Measurements from ENCODE around the gene TMEM97. TPM values are rescaled to one million over a fixed set of nuclear protein-coding genes. Genes with fewer than 3 reads are reported as not detected.

Gene TMEM97
- total RNA-seq: 10.6 and 14.3 TPM in 2 replicates

GRCh38 chr17:28318759-28319597, at the start of gene TMEM97:
TMEM97 (plus strand) TSS chr17:28319200; CDS start chr17:28319240, 40 bp downstream.

GRCh38 chr17:28335201-28335958, 16.4 kb downstream of the TMEM97 start, which contains the start of the genes IFT20 and TNFAIP1:
IFT20 (minus strand) TSS chr17:28335472; CDS start chr17:28331985, 3,487 bp downstream.
TNFAIP1 (plus strand) TSS chr17:28335761; CDS start chr17:28339522, 3,761 bp downstream.

GRCh38 chr17:28357061-28357900, 38.3 kb downstream of the TMEM97 start, which contains the start of gene POLDIP2:
POLDIP2 (minus strand) TSS chr17:28357527; CDS start chr17:28357448, 79 bp downstream.

GRCh38 chr17:28364665-28365363, 45.8 kb downstream of the TMEM97 start, which contains the start of gene SEBOX:
SEBOX (minus strand) TSS chr17:28365199; CDS start chr17:28365151, 48 bp downstream.

GRCh38 chr17:28370035-28370743, 51.2 kb downstream of the TMEM97 start, which contains the start of gene VTN:
VTN (minus strand) TSS chr17:28370307; CDS start chr17:28370203, 104 bp downstream.

GRCh38 chr17:28371245-28372202, 52.5 kb downstream of the TMEM97 start, which contains the start of gene SARM1:
SARM1 (plus strand) TSS chr17:28371694; CDS start chr17:28372033, 339 bp downstream.

Other genes with a start within 250 kb of the TMEM97 start
- gene IFT20, start 16.3 kb downstream of the TMEM97 start, total RNA-seq: 42.4 and 48.0 TPM in 2 replicates
- gene TNFAIP1, start 16.6 kb downstream of the TMEM97 start, total RNA-seq: 26.6 and 65.3 TPM in 2 replicates
- gene POLDIP2, start 38.3 kb downstream of the TMEM97 start, total RNA-seq: 70.8 and 82.9 TPM in 2 replicates
- gene SEBOX, start 46.0 kb downstream of the TMEM97 start, total RNA-seq: not detected in 2 replicates
- gene VTN, start 51.1 kb downstream of the TMEM97 start, total RNA-seq: not detected in 2 replicates
- gene SARM1, start 52.5 kb downstream of the TMEM97 start, total RNA-seq: 0.21 and 0.48 TPM in 2 replicates
- gene SLC46A1, start 87.0 kb downstream of the TMEM97 start, total RNA-seq: 6.3 and 12.6 TPM in 2 replicates
- gene SLC13A2, start 154.4 kb downstream of the TMEM97 start, total RNA-seq: not detected in 2 replicates
- 0.21 and 0.24 TPM in 2 replicates for gene FOXN1, start 187.1 kb downstream of the TMEM97 start, total RNA-seq
- gene UNC119, start 233.4 kb downstream of the TMEM97 start, total RNA-seq: 30.6 and 34.5 TPM in 2 replicates